ENCODE measurements around the gene SKI.
A peak's percentile ranks its signal among the peaks of the same experiment; 100 is the strongest.

Gene SKI

GRCh38 chr1:2216767-2217058 is 11.4 kb upstream of the SKI start:
- ChIA-PET CTCF (no interaction called here), POLR2A (no interaction called here)
- no peak for DNase-seq (ENCODE audit: extremely low spot score)
- TF ChIP-seq CTCF (IDR thresholded peaks at IDR 0.05; ENCODE audit: control extremely low read depth, extremely low read depth, low read depth, missing control alignments), result no peak

GRCh38 chr1:2221271-2221670 is 6.8 kb upstream of the SKI start:
- CTCF ChIA-PET, result interaction anchor here (1.0 kb wide), 1 partner anchor 9 kb away, joined by 4 read pairs; no protein-coding TSS in a partner anchor
- no peak for TF ChIP-seq CTCF (IDR thresholded peaks at IDR 0.05; ENCODE audit: control extremely low read depth, extremely low read depth, low read depth, missing control alignments)
- POLR2A ChIA-PET, result no interaction called here
- DNase-seq (ENCODE audit: extremely low spot score), result no peak

- ChIA-PET POLR2A (no interaction called here), CTCF (interaction anchor here (1.0 to 1.5 kb wide), 4 partner anchors 12 to 158 kb away, joined by 3 to 6 read pairs (median 3); partner anchors contain the start of gene FAAP20)
- no peak for DNase-seq (ENCODE audit: extremely low spot score)
- TF ChIP-seq CTCF (IDR thresholded peaks at IDR 0.05; ENCODE audit: control extremely low read depth, extremely low read depth, low read depth, missing control alignments), result no peak
Measured at GRCh38 chr1:2224170-2224584, 3.9 kb upstream of the SKI start.

GRCh38 chr1:2224631-2225428 is 3.3 kb upstream of the SKI start:
- TF ChIP-seq CTCF (IDR thresholded peaks at IDR 0.05; ENCODE audit: control extremely low read depth, extremely low read depth, low read depth, missing control alignments), result no peak
- POLR2A ChIA-PET, result interaction anchor here (0.6 kb wide), 1 partner anchor 316 kb away, joined by 5 read pairs; no protein-coding TSS in a partner anchor
- no peak for DNase-seq (ENCODE audit: extremely low spot score)
- CTCF ChIA-PET, result interaction anchor here (1.0 to 1.5 kb wide), 4 partner anchors 12 to 157 kb away, joined by 3 to 6 read pairs (median 3); partner anchors contain the start of gene FAAP20

GRCh38 chr1:2226525-2227345 is 1.4 kb upstream of the SKI start:
- no peak for TF ChIP-seq CTCF (IDR thresholded peaks at IDR 0.05; ENCODE audit: control extremely low read depth, extremely low read depth, low read depth, missing control alignments)
- no peak for DNase-seq (ENCODE audit: extremely low spot score)
- CTCF ChIA-PET, result no interaction called here
- POLR2A ChIA-PET, result no interaction called here

GRCh38 chr1:2227346-2228156 is 568 bp upstream of the SKI start:
- ChIA-PET POLR2A (interaction anchor here (0.5 to 1.5 kb wide), 10 partner anchors 9 to 154 kb away, joined by 3 to 6 read pairs (median 3); no protein-coding TSS in a partner anchor), CTCF (interaction anchor here (0.8 to 2.4 kb wide), 2 partner anchors 32 to 154 kb away, joined by 3 to 11 read pairs; partner anchors contain the start of gene FAAP20)
- peak; percentile 100 for DNase-seq (ENCODE audit: extremely low spot score)
- peak; percentile 28 for TF ChIP-seq CTCF (IDR thresholded peaks at IDR 0.05; ENCODE audit: control extremely low read depth, extremely low read depth, low read depth, missing control alignments)
